Activated CD4-positive, alpha-beta T cell treated with anti-CD3 and anti-CD28 coated beads for 24 hours (primary cell): ENCODE results near the gene PPIL6.
"Not testable (repeated sequence)": the region's sequence is repeated elsewhere in the genome, so short reads cannot be mapped to it uniquely, and the experiment has no call there.

Source experiments
- DNase-seq, 2 donors: peaks; one replicate each; pipeline ENCODE4 v3.0.0-alpha.2; 2020; ENCODE audit warnings: low read depth in 2 of 2

Gene PPIL6

GRCh38 chr6:109396046-109396718 lies 44.2 kb downstream of the PPIL6 start:
- DNase-seq: no peak

DNA sequence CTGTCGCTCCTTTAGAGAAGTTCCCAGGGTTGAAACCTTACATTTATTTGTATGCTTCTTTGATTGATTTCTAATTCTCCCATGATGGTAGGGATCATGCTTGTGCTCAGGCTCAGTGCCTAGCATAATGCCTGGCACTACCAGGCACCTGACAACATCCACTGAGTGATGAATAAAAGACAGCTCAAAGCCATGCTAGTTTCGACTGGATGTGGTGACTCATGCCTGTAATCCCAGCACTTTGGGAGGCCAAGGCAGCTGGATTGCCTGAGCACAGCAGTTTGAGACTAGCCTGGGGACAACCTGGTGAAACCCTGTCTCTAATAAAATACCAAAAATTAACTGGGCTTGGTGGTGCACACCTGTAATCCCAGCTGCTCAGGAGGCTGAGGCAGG lies 46.5 kb downstream of the PPIL6 start:
- DNase-seq: no peak

DNA sequence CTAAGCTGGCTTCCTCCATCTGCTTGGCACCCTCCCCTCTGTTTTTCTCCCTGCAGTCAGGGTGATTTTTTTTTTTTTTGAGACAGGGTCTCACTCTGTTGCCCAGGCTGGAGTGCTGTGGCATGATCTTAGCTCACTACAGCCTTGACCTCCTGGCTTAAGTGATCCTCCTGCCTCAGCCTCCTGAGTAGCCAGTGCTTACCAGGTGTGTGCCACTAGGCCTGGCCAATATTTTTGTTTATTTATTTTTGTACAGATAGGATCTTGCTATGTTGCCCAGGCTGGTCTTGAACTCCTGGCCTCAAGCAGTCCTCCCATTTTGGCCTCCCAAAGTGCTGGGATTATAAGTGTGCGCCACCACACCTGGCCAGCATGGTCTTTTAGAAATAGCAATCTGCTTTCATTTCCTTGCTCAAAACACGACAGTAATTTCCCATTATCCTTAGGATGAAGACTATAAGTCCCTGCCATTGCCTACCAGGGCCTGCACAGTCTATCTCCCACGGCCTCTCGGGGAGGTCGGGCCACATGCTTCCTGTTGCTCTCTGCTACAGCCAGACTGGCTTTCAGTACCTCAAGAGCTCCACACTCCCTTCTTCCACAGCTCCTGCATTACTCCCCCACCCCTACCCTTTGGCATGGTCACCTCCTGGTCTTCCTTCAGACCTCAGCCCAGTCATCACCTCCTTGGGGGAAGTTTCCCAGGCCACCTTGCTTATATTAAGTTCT lies 47.1 kb downstream of the PPIL6 start:
- no peak for DNase-seq

GRCh38 chr6:109389650-109390274 lies 50.7 kb downstream of the PPIL6 start:
- no peak for DNase-seq

DNA sequence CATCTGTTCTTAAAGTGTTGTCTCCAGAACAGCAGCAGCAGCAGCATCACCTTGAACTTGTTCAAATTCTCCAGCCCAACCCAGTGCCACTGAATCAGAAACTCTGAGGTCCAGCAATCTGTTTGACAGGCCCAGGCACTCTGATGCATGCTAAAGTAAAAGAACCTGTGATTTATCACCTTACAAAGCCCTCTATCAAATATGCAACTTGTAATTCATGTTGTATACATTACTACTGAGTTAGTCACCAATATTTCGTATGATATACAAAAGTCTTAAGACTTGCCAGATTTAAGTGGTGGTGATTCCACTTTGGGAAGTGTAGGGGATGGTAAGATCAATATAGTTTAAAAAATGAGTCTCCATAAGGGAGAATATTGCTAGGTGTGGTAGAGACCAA lies 52.2 kb downstream of the PPIL6 start:
- no peak for DNase-seq

DNA sequence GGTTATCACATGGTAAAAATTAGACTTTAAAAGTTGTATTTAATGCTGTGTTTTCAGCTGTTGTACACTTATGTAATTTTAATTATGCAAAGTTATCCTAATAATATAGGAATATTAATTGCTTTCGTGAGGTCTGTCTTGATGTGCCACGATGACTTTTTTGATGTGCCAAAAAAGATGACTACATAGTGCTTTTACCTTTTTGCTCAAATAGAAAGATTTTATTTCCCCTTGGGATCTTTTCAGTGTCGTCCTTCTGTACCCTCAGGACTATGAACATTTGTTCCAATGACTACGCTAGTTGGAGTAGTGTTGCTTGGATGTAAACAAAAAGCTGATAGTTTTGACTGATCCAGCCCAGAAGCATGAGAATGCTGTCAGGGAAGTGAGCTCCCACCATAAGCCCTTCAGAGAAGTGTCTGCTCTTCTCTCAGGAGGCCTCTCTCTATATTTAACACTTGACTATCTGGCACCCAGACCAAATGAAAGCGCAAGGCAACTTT lies 56.9 kb downstream of the PPIL6 start:
- DNase-seq: no peak

DNA sequence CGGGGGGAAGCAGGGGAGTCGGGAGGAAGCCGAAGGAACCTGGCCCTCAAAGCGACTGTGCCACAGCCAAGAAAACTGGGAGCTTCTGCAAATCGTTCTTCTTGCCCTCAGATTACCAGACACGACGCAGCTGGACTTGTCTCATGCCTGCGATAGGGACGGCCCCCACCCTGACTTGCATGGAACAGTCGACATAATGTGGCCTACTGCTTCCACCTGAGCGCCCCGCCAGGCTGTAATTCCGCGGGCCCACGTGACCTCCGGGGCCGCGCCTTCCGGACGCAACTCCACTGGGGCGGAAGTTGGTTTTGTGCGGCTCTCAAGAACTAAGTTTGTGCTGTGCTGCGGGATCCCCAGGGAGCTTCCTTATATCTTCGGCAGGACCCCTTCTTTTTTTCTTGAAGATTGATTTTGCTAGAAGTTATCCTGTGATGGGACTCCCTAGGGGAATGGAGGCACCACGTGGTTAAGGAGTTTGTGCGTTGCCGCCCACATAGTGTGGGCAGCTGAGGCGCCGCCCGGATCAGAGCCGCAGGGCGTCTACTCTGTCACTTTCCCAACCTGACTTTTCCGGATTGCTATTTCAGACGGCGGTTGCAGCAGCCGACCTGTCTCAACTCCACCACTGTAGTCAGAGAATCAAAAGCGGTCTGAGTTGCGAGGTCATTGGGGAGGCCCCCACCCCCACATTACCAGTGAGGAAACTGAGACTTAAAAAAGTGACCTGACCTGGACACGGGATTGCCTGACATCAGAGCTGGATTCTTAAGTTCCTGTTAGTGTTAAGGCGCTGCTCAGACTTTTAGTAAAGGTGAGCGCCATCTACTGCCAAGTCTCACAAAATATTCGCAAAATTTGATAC lies 57.6 kb downstream of the PPIL6 start:
- DNase-seq: peak; percentile 79 to 83

- peak; percentile 85 to 92 for DNase-seq
These were observed 58.5 kb downstream of the PPIL6 start, which contains the start of gene CD164 for GRCh38 chr6:109381747-109382575. CD164 (minus strand) TSS chr6:109382467; CDS start chr6:109382378, 89 bp downstream.

- DNase-seq: no peak
These were observed 59.2 kb downstream of the PPIL6 start for GRCh38 chr6:109381061-109381746.

DNA sequence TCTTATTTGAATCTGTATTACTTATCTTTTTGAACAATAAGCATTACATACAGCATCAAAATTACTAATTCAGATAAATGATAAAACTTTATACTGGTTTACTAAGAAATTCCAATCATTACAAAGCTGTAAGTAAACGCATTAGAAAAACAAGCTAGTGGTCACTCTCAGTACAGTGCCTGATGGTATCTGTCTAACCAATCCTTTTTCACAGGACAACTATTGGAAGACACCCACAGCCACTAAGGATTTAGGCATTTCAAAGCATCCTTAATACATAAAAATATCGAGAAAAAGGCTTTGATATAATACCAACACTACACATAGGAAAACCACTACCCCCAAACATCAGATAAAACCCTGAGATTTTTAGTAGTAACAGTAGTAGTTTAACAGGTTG lies 60.7 kb downstream of the PPIL6 start:
- DNase-seq: no peak

DNA sequence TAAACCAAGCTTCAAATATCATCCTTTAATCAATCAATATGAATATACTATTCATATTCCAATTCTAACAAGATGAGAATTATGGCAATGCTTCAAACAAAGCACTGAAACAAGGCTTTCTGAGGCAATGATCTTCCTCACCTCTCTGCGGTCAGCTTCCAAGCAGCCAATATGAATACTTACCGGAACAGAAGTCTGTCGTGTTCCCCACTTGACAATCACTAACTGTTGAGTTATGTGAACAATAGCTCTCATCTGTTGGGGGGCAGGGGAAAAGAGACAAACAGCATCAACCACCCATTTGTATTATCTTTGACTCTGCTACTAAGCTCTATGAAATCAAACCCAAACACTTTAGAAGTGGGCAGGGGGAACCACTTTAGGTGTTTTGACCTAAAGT lies 62.7 kb downstream of the PPIL6 start:
- no peak for DNase-seq

DNA sequence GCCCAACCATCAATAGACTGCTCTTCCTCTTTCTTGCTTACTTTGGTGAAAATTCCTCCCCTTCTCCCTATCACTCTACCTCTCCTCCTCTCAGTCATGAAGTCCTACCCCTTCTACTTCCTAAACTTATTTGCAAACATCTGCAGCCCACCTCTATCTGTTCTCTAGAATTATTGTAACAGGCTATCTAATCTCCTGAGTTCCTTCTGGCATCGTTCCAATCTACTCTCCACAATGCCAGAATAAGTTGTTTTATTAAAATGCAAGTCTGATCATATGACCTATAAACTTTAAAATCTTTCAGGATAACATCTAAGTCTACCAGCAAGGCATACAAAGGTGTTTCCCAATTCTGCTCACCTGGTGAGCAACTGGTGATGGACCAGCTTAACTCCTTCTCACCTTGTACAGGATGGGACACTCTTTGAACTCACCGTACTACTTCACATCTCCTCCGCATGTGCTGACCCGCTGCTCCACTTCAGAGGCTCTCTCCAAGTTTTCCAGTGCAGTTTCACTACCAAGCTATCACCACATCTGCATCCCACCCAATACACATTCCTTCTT lies 66.0 kb downstream of the PPIL6 start:
- no peak for DNase-seq

- no peak for DNase-seq
These were observed 66.7 kb downstream of the PPIL6 start for GRCh38 chr6:109373762-109374161.

DNA sequence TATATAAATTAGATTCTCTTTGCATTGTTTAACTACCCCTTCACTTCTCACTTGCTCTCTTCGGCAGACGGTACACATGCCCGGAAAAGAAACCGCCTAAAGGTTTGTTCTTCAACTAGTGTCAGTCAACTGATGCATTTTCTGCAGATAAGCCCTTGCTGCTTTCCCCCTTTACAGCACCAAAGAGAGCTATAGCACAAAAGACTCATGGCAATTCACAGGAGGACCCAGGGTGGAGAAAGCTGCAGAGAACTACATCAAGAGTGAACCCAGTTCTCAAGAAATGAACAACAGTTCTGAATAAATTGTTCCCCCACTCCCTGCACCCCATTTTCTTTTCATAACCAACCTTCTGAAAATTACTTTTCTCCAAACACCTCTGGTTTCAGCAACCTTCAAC lies 67.1 kb downstream of the PPIL6 start:
- no peak for DNase-seq

- no peak for DNase-seq
These were observed 68.3 kb downstream of the PPIL6 start for GRCh38 chr6:109372130-109372529.

DNA sequence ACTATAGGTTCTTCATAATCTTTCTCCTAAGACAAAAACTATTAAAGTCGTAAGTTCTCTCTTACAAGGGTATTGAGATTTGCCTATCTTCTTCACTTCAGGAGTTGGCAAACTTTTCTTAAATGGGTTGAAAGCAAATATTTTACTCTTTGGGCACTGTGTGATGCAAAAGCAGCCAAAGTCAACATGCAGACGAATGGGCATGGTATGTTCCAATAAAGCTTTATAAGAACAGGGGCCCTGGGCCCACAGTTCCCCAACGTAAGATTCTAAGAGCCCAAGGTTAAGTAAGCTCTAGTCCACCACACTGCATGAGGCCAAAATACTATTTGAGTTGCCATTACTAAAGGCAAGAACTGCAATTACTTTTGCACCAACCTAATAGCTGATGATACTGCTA lies 69.6 kb downstream of the PPIL6 start:
- DNase-seq: no peak

- no peak for DNase-seq
These were observed 70.1 kb downstream of the PPIL6 start for GRCh38 chr6:109370336-109370735.

- no peak for DNase-seq
These were observed 70.7 kb downstream of the PPIL6 start for GRCh38 chr6:109369728-109370127.

DNA sequence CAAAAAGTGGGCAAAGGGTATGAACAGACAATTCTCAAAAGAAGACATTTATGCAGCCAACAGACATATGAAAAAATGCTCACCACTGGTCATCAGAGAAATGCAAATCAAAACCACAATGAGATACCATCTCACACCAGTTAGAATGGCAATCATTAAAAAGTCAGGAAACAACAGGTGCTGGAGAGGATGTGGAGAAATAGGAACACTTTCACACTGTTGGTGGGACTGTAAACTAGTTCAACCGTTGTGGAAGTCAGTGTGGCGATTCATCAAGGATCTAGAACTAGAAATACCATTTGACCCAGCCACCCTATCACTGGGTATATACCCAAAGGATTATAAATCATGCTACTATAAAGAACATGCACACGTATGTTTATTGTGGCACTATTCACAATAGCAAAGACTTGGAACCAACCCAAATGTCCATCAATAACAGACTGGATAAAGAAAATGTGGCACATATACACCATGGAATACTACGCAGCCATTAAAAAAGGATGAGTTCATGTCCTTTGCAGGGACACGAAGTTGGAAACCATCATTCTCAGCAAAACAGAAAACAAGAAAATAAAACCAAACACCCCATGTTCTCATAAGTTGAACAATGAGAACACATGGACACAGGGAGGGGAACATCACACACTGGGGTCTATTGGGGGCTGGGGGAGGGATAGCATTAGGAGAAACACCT lies 75.9 kb downstream of the PPIL6 start:
- DNase-seq: not testable (repeated sequence)
